ENCODE data around the gene RNF166.

Gene RNF166

DNA sequence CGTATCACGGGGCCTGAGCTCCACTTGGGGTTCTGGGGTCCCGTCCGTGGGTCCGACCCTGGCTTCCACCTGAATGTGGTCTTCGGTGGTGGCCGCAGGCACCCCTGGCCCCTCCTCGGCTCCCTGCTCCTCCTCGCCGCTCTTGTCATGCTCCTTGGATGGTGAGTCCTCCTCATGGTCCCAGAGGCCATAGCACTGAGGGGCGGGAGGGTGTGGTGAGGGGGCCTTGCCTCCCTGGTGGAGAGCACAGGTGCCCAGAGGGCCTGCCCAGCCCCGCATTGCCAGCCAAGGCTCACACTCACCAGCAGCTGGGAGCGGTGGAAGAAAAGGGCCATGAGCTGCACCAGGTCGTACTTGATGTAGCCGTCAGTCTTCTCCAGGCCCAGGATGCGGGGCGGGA is 15.0 kb upstream of the RNF166 start:
- Histone ChIP-seq H3K9me2 (replicated peaks; ENCODE audit: insufficient read depth, low read length) (no peaks in the 10 kb centered on the region), H3K27me3 (replicated peaks; ENCODE audit: insufficient read depth, low read length) (no peaks in the 10 kb centered on the region), H3F3A (ENCODE audit: insufficient read depth, low read length) (no peaks in the 10 kb centered on the region), H3K9me3 (replicated peaks; ENCODE audit: insufficient read depth, low read length) (no peaks in the 10 kb centered on the region), H3K4me3 (ENCODE audit: low read length) (no peak overlapping the region), H4K20me1 (ENCODE audit: insufficient read depth, low read length) (no peaks in the 10 kb centered on the region), H3K4me2 (ENCODE audit: low read depth, low read length) (no peak overlapping the region), H3K36me3 (replicated peaks; ENCODE audit: insufficient read depth, low read length) (no peaks in the 10 kb centered on the region), H3K79me2 (ENCODE audit: low read length) (no peaks in the 10 kb centered on the region), H3K4me1 (ENCODE audit: low read length) (no peaks in the 10 kb centered on the region), H3K27ac (ENCODE audit: low read length) (no peak overlapping the region), H3K9ac (ENCODE audit: low read length) (no peak overlapping the region), H2AFZ (ENCODE audit: low read length) (no peak overlapping the region)
- no peak for TF ChIP-seq EZH2phosphoT487 (IDR thresholded peaks at IDR 0.05; ENCODE audit: low read length)
- TF ChIP-seq EZH2 (optimal IDR thresholded peaks at IDR 0.05; ENCODE audit: low read depth, low read length) = no peak
- TF ChIP-seq, protein P1, sequence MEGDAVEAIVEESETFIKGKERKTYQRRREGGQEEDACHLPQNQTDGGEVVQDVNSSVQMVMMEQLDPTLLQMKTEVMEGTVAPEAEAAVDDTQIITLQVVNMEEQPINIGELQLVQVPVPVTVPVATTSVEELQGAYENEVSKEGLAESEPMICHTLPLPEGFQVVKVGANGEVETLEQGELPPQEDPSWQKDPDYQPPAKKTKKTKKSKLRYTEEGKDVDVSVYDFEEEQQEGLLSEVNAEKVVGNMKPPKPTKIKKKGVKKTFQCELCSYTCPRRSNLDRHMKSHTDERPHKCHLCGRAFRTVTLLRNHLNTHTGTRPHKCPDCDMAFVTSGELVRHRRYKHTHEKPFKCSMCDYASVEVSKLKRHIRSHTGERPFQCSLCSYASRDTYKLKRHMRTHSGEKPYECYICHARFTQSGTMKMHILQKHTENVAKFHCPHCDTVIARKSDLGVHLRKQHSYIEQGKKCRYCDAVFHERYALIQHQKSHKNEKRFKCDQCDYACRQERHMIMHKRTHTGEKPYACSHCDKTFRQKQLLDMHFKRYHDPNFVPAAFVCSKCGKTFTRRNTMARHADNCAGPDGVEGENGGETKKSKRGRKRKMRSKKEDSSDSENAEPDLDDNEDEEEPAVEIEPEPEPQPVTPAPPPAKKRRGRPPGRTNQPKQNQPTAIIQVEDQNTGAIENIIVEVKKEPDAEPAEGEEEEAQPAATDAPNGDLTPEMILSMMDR (IDR thresholded peaks at IDR 0.05; ENCODE audit: low read length) = no peak
- no peak for DNase-seq

DNA sequence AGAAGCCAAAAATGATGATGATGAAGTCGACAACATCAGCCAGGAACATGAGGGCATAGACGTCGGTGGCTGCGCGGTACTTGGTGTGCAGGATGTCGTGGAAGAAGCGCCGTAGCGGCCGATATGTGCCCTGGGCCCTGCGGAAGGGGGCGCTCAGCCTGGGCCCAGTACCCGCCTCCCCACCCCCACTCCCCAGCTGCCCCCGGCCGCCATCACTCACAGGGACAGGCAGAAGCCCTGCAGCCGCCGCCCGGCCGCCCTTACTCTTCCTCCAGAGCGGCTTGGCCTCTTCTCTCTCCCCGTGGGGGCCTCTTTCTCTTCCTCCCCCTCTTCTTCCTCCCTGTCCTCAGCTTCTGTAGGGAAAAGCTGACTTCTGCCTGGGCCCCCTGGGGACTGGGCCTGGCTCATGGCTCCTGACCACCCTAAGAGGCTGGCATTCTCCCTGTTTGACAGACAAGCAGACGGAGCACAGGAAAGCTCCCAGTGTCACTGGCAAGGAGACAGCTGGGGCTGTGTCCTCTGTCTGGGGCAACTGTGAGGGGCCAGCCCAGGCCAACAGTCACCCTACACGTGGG is 14.3 kb upstream of the RNF166 start:
- Histone ChIP-seq H3K27ac (ENCODE audit: low read length) (no peak overlapping the region), H3K4me2 (ENCODE audit: low read depth, low read length) (no peak overlapping the region), H3K4me1 (ENCODE audit: low read length) (no peaks in the 10 kb centered on the region), H3F3A (ENCODE audit: insufficient read depth, low read length) (no peaks in the 10 kb centered on the region), H3K9ac (ENCODE audit: low read length) (no peak overlapping the region), H3K9me3 (replicated peaks; ENCODE audit: insufficient read depth, low read length) (no peaks in the 10 kb centered on the region), H3K9me2 (replicated peaks; ENCODE audit: insufficient read depth, low read length) (no peaks in the 10 kb centered on the region), H3K79me2 (ENCODE audit: low read length) (no peaks in the 10 kb centered on the region), H4K20me1 (ENCODE audit: insufficient read depth, low read length) (no peaks in the 10 kb centered on the region), H3K4me3 (ENCODE audit: low read length) (no peak overlapping the region), H2AFZ (ENCODE audit: low read length) (no peak overlapping the region), H3K36me3 (replicated peaks; ENCODE audit: insufficient read depth, low read length) (no peaks in the 10 kb centered on the region), H3K27me3 (replicated peaks; ENCODE audit: insufficient read depth, low read length) (no peaks in the 10 kb centered on the region)
- TF ChIP-seq, protein P1 (IDR thresholded peaks at IDR 0.05; ENCODE audit: low read length) = no peak
- TF ChIP-seq EZH2 (optimal IDR thresholded peaks at IDR 0.05; ENCODE audit: low read depth, low read length) (no peak), EZH2phosphoT487 (IDR thresholded peaks at IDR 0.05; ENCODE audit: low read length) (no peak)
- DNase-seq = no peak

DNA sequence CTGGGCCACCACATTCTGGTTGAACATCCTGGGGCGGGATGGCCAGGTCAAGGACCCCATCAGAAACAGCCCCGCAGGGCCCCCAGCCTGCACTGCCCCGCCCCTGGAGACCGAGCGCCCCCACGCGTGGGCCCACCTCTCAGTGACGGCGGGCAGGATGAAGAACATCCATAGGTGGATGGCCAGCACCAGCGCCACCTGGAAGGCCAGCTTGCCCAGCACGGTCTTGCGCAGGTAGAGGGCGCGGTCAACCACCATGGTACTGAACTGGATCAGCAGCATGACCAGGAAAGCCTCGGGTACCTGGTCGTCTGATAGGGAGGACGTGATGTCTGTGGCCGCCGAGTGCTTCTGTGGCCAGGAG is 13.7 kb upstream of the RNF166 start:
- no peaks in the 10 kb centered on the region for H3K27me3 ChIP-seq (replicated peaks; ENCODE audit: insufficient read depth, low read length)
- no peak overlapping the region for H3K27ac ChIP-seq (ENCODE audit: low read length)
- no peak overlapping the region for H3K4me2 ChIP-seq (ENCODE audit: low read depth, low read length)
- TF ChIP-seq EZH2 (optimal IDR thresholded peaks at IDR 0.05; ENCODE audit: low read depth, low read length) (no peak), EZH2phosphoT487 (IDR thresholded peaks at IDR 0.05; ENCODE audit: low read length) (no peak)
- TF ChIP-seq, protein P1 (IDR thresholded peaks at IDR 0.05; ENCODE audit: low read length) = no peak
- no peaks in the 10 kb centered on the region for H3K9me2 ChIP-seq (replicated peaks; ENCODE audit: insufficient read depth, low read length)
- no peaks in the 10 kb centered on the region for H3K4me1 ChIP-seq (ENCODE audit: low read length)
- H3K36me3 ChIP-seq (replicated peaks; ENCODE audit: insufficient read depth, low read length) = no peaks in the 10 kb centered on the region
- H3K9me3 ChIP-seq (replicated peaks; ENCODE audit: insufficient read depth, low read length) = no peaks in the 10 kb centered on the region
- H3K79me2 ChIP-seq (ENCODE audit: low read length) = no peaks in the 10 kb centered on the region
- no peaks in the 10 kb centered on the region for H3F3A ChIP-seq (ENCODE audit: insufficient read depth, low read length)
- no peak for DNase-seq
- H3K9ac ChIP-seq (ENCODE audit: low read length) = no peak overlapping the region
- H4K20me1 ChIP-seq (ENCODE audit: insufficient read depth, low read length) = no peaks in the 10 kb centered on the region
- no peak overlapping the region for H3K4me3 ChIP-seq (ENCODE audit: low read length)
- no peak overlapping the region for H2AFZ ChIP-seq (ENCODE audit: low read length)

Measured in MM.1S (cell line).